NCI-H526 treated with DMSO at 0.1 percent for 48 hours (cell line): ENCODE measurements around the gene SLC38A6.

ENCODE experiments used
- DNase-seq: peaks from one replicate; lab custom pipeline; 2025; lab: John Stamatoyannopoulos, UW

The SLC38A6 gene

DNA sequence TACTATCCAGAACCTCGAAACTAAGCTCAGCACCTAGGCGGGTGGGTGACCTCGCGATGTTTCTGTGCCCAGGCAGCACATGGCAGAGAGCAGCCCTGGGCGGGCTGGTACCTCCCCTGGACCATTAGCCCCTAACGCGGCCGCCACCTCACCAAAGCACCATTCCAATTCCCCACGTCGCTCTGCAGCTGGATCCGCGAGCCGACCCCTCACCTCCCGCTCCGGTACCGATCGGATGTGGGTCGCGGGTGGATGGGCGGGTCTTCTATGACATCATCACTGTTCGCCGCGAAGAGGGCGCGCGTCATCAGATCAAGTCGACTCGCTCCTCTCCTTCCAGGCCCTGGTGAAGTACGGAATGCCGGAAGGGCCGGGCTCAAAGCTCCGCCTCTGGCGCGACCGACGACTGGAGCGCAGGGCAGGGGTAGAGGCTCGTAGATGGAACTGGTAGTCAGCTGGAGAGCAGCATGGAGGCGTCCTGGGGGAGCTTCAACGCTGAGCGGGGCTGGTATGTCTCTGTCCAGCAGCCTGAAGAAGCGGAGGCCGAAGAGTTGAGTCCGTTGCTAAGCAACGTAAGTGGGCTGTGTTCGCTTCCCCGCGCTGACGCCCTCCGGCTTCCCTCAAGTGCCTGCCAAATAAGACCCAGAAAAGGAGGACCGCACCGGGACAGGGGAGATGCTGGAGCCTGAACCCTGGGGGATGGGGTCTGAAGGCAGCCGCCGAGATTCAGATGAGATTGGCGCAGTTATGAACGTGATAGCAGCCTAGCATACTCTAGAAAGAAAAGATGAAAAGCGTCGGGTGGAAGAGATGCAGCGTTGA lies at the start of gene SLC38A6, which contains the start of gene TRMT5:
SLC38A6 (plus strand) TSS at position 435 of the 822 bp plus-strand sequence; CDS start at position 468, 33 bp downstream.
TRMT5 (minus strand) TSS at position 269 of the 822 bp plus-strand sequence; CDS start at position 163, 106 bp downstream.
- peak; percentile 86 for DNase-seq

DNA sequence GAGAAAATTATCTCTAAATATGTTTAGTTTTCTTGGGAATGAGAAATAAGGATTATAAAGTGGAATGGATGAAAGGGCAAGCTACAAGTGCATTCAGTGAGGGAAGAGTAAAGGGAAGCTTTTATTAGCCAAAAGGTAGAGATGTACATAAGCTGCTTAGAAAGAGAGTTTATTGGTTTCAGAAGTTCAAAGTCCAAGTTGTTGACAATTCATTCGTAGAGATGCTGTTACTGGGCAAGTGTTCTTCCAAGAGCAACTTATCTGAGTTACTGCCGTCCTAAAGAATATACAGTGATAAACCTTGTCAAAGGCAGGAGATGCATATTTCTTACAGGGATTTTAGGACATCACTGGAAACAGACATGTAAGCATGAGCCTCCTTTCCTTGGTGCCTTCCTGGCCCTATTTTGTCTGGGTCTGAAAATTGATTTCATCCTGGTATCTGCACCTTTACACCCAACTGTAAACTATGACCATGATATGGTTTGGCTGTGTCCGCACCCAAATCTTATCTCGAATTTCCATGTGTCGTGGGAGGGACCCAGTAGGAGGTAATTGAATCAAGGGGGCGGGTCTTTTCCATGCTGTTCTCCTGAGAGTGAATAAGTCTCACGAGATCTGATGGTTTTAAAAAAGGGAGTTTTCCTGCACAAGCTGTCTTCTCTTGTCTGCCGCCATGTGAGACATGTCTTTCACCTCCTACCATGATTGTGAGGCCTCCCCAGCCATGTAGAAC lies 47.0 kb upstream of the SLC38A6 start:
- no peak for DNase-seq

DNA sequence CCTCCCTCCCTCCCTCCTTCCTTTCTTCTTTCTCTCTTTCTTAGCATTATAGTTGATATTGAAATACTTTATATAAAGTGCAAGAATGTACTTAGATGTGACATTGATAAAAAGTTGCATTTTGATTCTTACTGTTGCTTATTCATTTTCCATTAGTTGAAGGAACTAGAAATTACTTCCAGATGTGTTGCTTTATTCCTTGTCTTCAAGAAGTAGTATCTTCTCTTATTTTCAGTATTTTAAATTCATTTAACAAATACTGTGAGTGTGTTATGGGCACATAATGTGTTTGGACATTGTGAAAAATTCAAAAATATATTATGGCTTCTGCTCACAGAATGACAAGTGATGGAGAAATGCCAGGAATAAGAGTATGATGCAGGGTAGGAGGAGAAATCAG lies 45.7 kb upstream of the SLC38A6 start:
- no peak for DNase-seq

DNA sequence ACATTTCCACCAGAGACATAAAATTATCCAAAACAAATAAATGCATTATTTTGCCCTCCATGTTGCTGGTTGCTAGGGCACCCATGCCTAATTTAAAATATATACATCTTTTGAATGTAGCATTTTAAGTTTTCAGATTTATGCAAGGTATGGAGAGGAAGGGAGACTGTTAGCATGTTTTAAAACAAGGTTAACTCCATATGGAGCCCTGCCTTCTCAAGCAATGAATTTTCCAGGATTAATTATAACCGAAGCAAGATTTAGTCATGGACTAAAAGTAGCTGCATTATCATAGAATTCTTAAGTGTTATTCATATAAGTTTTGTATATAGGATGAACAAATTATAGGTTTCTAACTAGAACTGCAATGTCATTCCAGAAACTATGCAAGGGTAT lies 37.4 kb upstream of the SLC38A6 start:
- DNase-seq, result no peak

DNA sequence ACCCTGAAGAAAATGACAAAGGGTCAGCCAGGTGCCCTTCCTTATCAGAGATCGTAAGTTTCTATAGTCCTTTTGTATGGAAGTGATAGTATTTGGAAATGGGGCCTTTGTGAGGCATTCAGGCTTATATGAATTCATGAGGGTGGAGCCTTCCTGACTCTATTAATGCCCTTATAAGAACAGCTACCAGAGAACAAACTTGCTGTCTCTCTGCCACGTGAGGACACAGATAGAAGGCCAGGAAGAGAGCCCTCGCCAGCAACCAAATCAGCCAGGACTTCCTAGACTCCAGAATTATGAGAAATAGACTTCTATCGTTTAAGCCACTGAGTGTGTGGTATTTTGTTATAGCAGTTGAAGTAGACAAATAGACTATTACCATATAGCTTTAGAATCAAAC lies 36.8 kb upstream of the SLC38A6 start:
- DNase-seq, result peak; percentile 68

DNA sequence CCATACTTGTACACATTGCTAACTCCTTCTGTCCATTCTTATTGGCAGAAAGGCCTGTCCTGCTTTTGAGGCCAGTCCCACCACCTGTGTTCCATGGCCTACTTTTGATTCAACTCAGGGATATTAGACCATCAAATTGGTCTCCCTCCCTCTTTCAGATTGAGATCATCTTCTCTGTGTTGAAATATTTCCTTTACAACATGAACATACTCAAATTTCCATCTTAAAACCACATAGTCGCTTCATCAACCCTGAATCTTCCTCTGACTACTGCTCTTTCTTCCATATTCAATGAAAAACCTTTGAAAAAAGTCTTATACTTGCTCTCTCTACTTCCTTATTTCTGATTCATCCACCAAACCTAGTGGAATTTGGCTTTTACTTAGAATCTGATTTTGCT lies 35.1 kb upstream of the SLC38A6 start:
- DNase-seq, result no peak

DNA sequence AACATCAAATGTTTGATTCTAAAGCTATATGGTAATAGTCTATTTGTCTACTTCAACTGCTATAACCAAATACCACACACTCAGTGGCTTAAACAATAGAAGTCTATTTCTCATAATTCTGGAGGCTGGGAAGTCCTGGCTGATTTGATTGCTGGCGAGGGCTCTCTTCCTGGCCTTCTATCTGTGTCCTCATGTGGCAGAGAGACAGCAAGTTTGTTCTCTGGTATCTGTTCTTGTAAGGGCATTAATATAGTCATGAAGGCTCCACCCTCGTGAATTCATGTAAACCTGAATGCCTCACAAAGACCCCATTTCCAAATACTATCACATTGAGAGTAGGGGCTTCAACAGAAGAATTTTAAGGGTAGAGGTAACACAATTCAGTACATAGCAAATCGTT lies 34.3 kb upstream of the SLC38A6 start:
- peak; percentile 36 for DNase-seq

DNA sequence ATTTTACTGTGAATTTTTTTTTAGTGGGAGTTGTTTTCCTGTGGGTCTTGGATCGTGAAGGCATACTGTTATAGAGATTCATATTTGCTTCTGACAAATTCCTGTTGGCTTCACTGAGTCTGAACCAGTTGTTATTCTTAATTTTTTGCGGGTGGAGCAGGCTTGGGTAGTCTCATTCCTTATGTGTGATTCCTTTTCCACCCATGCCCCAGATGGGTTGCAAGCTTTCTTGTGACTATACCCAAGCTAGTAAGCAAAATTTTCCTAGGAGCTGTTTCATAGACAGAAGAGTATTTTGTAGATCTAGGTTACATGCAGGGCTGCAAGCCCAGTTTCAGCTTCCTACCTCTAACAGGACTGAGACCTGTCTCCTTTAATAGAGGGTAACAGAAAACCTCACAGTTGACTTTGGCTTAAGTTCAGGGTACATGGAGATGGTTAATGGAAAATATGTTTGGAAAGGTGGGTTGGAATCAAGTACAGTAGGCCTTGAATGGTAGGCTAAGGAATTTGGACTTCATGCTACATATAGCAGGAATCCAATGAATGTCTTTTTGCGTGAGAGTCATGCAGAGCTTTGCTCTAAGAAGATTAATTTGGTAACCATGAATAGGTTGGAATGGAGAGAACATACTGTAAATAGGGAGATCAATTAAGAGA lies 29.1 kb upstream of the SLC38A6 start:
- no peak for DNase-seq

DNA sequence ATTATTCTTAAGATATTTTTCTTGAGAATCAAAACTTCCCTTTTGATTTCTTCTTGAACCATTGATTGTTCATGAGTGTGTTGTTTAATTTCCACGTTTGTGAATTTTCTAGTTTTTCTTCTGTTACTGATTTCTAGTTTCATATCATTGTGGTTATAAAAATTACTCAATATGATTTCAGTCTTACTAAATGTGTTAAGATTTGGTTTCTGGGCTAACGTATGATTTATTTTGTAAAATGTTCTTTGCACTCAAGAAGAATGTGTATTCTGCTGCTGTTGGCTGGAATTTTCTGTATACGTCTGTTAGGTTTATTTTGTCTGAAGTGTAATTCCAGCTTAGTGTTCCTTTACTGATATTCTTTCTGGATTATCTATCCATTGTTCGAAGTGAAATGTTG lies 24.8 kb upstream of the SLC38A6 start:
- no peak for DNase-seq

DNA sequence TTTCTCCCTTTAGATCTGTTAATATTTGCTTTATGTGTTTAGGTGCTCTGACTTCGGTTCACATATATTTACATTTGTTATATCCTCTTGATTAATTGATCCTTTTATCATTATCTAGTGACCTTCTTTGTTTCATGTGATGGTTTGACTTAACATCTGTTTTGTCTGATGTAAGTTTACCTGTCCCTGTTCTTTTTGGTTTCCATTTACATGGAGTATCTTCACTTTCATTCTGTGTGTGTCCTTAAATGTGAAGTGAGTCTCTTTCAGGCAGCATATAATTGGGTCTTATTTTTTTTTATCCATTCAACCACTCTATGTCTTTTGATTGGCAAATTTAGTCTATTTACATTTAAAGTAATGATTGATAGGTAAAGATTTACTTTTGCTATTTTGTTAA lies 24.4 kb upstream of the SLC38A6 start:
- DNase-seq, result no peak

DNA sequence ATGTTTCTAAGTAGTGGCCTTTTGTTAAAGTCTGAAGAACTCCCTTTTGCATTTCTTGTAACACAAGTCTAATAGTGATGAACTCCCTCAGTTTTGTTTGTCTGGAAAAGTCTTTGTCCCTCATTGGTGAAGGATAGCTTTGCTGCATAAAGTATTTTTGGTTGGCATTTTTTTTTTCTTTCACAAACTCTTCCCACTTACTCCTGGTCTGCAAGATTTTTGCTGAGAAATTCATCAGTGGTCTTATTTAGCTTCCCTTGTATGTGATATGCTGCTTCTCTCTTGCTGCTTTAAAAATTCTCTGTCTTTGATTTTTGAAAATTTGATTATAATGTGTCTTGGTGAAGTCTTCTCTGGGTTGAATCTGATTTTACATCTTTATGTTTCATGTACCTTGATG lies 22.9 kb upstream of the SLC38A6 start:
- no peak for DNase-seq

DNA sequence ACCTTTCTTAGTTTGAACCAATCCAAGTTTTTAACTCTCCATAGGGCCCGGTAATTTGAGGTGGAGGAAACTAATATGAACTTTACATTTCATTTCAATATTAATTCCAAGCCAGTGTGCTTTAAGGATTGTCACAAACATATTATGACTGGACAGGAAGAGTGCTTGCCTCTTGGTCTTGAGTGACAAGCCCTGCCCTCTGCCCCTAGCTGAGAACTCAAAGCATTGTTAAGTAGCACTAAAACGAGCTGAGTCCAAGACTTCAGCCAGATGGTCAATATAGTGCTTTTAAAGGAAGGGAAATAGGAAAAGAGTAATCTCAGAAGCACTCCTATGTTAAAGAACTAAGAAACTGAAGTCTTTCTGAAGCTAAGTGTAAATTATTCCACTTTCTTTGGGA lies 17.3 kb upstream of the SLC38A6 start:
- no peak for DNase-seq

DNA sequence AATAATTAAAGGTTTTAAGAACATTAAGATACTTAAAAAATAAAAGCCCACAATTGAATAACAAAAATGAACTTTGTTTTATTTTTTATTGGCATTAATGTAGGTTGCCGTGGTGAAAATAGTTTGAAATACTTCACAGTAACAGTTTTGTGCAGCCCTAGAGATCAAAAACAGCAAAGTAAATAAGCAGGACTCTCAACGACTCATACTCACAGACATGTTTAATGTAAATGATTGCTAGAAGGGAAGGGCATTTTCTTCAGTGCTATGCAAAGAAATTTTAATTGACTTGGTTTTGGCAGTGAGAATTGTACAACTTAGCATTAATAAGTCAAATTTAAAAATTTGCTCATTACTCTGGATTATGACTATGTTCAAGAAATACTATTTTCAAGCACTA lies 16.1 kb upstream of the SLC38A6 start:
- DNase-seq, result peak; percentile 51

DNA sequence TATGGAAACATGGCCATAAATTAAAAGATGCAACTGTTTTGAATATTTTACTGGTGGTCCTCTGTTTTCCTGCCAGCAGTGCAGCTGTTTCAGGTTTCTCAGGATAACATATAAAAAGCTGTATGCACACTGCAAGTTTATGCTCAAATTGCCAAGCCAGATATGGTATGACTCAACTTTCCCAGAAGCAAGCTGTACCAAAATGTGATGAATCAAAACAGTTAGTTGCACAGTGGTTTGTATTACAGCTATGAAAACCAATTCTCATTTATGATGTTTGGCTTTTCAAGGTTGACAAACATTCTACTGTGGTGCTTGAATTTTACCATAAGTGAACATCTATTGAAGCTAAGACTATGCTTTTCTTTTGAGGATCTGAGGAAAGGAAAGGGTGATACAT lies 15.6 kb upstream of the SLC38A6 start:
- DNase-seq, result no peak

DNA sequence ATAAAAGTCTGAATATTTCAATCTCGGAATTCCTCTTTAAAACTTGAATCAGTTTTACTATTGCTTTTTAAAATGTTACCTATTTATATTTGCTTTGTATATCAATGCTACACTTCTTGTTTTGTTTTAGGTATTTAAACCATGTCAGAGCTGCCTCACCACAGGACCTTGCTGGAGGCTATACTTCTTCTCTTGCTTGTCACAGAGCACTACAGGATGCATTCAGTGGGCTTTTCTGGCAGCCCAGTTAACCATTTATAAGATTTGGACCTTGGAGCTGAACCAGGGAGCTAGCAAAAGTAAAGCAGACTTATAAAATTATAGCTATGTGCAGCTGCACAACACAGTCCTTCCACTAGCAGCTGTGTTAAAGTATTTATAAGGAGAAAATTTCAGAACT lies 12.9 kb upstream of the SLC38A6 start:
- DNase-seq, result no peak

DNA sequence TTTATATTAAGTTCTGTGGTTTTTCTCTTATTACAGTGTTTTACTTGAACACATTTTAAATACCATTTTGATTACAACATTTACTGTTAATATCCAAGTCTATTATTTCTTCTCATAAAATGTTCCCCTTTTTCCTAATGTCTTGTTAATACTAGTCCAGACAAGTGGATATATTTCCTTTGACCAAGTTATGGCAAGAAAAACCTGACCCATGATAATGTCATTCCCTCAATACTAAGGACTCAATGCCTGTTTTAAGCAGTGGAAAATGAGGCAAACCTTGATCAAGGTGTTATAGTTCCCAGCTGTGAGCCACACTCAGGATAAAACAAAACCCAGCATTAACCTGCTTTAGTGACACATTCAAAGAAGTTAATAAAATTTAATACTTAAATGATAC lies 12.4 kb upstream of the SLC38A6 start:
- no peak for DNase-seq

DNA sequence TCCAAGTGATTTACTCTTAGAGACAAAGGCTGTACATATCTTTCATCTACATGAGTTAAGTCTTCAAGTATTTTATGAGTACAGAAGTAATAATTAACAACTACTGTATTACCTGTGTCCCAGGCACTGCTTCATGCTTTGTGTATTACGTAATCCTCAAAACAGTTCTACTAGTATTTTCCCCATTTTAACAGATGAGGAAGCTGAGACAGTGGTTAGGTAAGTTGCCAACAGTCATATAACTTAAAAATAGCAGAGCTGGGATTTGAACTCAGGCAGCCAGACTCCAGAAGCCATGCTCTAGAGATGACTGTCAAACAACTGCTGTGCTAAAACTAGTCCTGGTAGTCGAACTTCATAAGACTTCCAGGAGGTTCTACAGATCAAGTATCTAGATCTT lies 10.9 kb upstream of the SLC38A6 start:
- no peak for DNase-seq

DNA sequence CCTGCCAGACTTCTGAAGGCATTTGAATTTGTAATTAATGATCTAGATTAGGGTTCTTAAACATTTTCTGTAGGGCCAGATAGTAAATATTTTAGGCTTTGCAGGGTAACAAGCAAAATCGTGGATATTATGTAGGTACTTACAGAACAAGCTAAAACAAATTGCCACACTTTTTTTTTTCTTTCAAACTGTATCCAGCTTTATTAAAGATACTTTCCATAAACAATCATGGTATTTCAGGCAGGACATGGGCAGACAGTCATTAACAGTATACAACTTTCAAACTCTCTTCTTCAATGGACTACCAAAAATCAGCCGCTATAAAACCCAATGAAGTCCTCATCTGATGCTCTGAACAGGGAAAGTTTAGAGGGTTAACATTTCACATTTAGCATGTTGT lies 9.8 kb upstream of the SLC38A6 start:
- no peak for DNase-seq

DNA sequence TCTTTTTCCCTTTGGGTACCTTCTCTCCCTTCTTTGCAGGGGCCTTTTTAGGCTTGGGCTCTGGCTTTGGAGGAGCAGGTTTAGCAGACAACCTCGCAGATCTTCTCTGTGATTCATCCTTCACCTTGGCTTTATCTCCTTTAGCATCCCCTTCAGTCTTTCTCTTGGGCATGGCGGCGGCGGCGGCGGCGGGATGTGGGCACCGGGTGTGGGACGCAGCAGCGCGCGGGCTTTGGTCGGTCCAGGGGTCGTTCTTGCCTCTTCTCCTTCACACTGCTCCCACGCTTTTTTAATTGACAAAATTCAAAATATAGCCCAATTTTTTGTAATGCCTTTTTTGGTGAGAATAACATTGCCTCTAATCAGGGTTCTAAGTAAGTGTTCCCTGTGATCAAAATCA lies 8.8 kb upstream of the SLC38A6 start:
- DNase-seq, result no peak

DNA sequence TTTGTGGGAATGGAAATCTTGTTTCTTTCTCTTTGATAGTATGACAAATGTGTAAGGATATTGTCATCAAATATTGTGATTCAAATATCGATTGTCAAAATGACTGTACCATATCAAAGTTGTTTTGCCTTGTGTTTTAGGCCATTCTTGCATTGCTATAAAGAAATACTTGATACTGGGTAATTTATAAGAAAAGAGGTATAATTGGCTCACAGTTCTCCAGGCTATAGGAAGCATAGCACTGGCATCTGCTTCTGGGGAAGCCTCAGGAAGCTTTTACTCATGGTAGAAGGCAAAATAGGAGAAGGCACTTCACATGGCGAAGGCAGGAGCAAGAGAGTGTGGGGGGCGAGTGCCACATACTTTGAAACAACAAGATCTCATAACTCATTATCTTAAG lies 8.0 kb upstream of the SLC38A6 start:
- no peak for DNase-seq

DNA sequence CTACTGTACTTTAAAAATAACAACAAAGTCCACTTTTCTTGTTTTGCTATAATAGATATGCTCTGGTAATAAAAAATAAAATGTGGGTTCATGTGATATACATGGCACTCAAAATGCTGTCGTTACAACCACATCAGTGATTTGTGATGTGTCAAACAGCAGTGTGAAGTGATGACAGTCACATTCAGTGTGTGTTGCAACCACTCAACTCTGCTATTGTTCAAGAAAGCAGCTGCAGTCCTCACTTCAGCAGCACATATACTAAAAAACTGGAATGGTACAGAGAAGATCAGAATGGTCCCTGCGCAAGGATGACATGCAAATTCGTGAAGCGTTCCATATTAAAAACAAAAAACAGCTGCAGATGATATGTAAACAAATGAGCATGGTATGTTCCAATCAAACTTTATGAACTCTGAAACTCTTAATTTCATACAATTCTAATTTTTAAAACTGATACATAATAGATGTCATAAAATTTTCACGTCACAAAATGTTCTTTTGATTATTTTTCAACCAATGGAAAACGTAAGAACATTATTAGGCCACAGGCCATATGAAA lies 6.9 kb upstream of the SLC38A6 start:
- peak; percentile 13 for DNase-seq

DNA sequence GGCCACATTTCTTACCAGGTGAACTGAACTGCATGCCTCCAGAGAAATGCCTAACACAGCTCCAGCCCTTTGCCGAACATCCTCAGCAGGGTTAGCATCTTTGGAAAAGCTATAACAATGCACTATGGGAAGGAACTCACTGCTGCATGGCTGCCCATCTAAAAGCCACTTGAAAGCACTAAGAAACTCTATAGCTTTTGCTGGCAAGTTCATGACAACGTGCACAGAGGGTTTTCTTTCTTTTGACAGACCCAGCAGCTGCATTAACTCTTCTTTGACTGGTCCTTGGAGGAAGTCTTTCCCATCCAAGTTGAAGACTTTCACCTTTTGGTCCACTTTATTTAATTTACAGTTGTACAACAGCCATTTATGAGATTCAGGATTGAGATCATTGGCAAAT lies 5.5 kb upstream of the SLC38A6 start:
- DNase-seq, result no peak

DNA sequence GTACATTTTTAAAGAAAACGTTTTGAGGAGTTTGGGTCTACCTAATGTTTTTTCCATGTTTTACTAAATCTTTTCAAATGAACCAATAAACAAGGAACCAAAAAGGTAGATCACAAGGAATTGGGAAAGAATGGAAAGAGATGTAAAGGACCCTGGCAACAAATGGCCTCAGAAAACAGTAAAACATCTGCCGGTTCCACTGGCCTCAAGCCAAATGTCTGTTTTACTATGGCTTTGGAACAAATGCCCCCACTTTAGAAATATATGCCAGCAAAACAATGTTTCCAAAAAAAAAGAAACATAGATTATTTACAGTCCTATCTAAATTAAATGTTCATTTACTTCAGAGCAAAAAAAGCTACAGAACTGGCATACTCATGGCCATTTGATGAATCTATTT lies 3.2 kb upstream of the SLC38A6 start:
- no peak for DNase-seq
